Stromal cell of bone marrow (primary cell): ENCODE measurements around the gene TOMM7.

Source experiments
- DNase-seq: peaks from one replicate; pipeline ENCODE4 v3.0.0-alpha.2; 2012; ENCODE audit warnings: low read depth

Gene TOMM7

GRCh38 chr7:22822486-22823141 is at the start of gene TOMM7:
Gene TOMM7, minus strand, starts transcription at chr7:22822849. Its CDS starts 70 bp downstream, at chr7:22822779.
- DNase-seq: peak; percentile 95

GRCh38 chr7:22872096-22872807 is 49.6 kb upstream of the TOMM7 start:
- no peak for DNase-seq

- DNase-seq: no peak
Observed at GRCh38 chr7:22871661-22872060, 49.0 kb upstream of the TOMM7 start.

- DNase-seq: no peak
Observed at GRCh38 chr7:22868509-22868908, 45.9 kb upstream of the TOMM7 start.

- no peak for DNase-seq
Observed at GRCh38 chr7:22867589-22867988, 44.9 kb upstream of the TOMM7 start.

- peak; percentile 59 for DNase-seq
Observed at GRCh38 chr7:22867003-22867402, 44.4 kb upstream of the TOMM7 start.

- DNase-seq: no peak
Observed at GRCh38 chr7:22865602-22865960, 42.9 kb upstream of the TOMM7 start.

GRCh38 chr7:22864855-22865601 is 42.4 kb upstream of the TOMM7 start:
- no peak for DNase-seq

- DNase-seq: no peak
Observed at GRCh38 chr7:22864301-22864700, 41.7 kb upstream of the TOMM7 start.

- DNase-seq: no peak
Observed at GRCh38 chr7:22863156-22863899, 40.7 kb upstream of the TOMM7 start.

GRCh38 chr7:22861576-22861975 is 38.9 kb upstream of the TOMM7 start:
- DNase-seq: no peak

GRCh38 chr7:22860784-22861482 is 38.3 kb upstream of the TOMM7 start:
- DNase-seq: no peak

- no peak for DNase-seq
Observed at GRCh38 chr7:22860337-22860736, 37.7 kb upstream of the TOMM7 start.

GRCh38 chr7:22859641-22860290 is 37.1 kb upstream of the TOMM7 start:
- no peak for DNase-seq

GRCh38 chr7:22858640-22859561 is 36.3 kb upstream of the TOMM7 start:
- peak; percentile 97 for DNase-seq

- DNase-seq: no peak
Observed at GRCh38 chr7:22858274-22858639, 35.6 kb upstream of the TOMM7 start.

GRCh38 chr7:22856416-22856815 is 33.8 kb upstream of the TOMM7 start:
- no peak for DNase-seq

- DNase-seq: no peak
Observed at GRCh38 chr7:22855049-22855392, 32.4 kb upstream of the TOMM7 start.

- DNase-seq: peak; percentile 84
Observed at GRCh38 chr7:22854158-22855048, 31.8 kb upstream of the TOMM7 start.
